ENCODE data around the gene PLEKHH1.

PLEKHH1 gene

DNA sequence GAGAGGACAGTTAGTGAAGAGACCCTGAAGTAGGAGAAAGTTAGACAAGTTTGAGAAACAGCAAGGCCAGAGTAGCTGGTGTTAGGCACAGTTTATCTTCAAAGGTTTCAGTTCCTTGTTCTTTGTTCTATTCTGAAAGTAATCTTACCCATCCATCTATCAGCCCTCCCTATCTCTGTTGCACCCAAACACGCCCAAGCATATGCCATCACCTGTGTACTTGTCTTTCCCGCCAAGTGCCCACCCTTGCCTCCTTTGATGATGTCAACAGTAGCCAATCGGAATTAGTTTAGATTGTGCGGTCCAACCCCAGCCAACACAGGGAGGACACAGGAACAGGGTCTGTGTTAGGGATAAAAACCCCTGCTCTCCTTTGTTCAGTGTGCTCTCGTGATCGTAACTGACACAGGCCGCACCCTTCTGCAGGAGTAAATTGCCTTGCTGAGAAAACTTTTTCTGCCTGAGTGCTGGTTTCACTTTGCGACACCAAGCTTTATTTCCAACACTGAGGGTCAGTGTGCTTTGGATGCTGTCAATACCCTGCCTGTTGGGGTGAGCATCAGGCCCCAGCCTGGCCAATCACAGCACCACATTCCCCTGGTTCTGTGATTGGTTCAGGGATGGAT is 39.9 kb upstream of the PLEKHH1 start:
- POLR2A ChIA-PET, result no interaction called here
- Histone ChIP-seq H3K4me3 (ENCODE audit: low read depth, low read length) (no peak overlapping the region), H3K9me3 (ENCODE audit: control insufficient read depth, insufficient read depth, low read depth, low read length) (no peaks in the 10 kb centered on the region), H3K27ac (ENCODE audit: extremely low read depth, low read depth, low read length) (no peak overlapping the region), H3K4me1 (ENCODE audit: control insufficient read depth, insufficient read depth, low read length) (no peaks in the 10 kb centered on the region), H3K36me3 (ENCODE audit: control insufficient read depth in 2 of 2, insufficient read depth in 1 of 2, low read length in 2 of 2) (no peaks in the 10 kb centered on the region)
- CTCF ChIA-PET, result no interaction called here
- TF ChIP-seq ZNF561 (tag by site-specific recombination; IDR thresholded peaks at IDR 0.05; ENCODE audit: borderline replicate concordance), result peak; percentile 30; the same call in 1 of the 2 replicates
- TF ChIP-seq ZNF350 (tag by site-specific recombination; IDR thresholded peaks at IDR 0.05), result no peak
- no peak for TF ChIP-seq ZNF211 (tag by site-specific recombination; IDR thresholded peaks at IDR 0.05; ENCODE audit: low read depth)
- TF ChIP-seq SETDB1 (IDR thresholded peaks at IDR 0.05; ENCODE audit: insufficient read length, low read length), result peak; percentile 93
- TF ChIP-seq TRIM28 (IDR thresholded peaks at IDR 0.05; ENCODE audit: borderline replicate concordance, low read length), result peak; percentile 97; the same call in 1 of the 2 replicates

GRCh38 chr14:67495827-67496226 is 37.3 kb upstream of the PLEKHH1 start:
- TF ChIP-seq ZNF148 (tag by site-specific recombination; IDR thresholded peaks at IDR 0.05; ENCODE audit: borderline replicate concordance) (no peak), KLF1 (tag by site-specific recombination; IDR thresholded peaks at IDR 0.05) (no peak), ZNF777 (tag by site-specific recombination; IDR thresholded peaks at IDR 0.05; ENCODE audit: borderline replicate concordance) (no peak)
- TF ChIP-seq, protein P1, sequence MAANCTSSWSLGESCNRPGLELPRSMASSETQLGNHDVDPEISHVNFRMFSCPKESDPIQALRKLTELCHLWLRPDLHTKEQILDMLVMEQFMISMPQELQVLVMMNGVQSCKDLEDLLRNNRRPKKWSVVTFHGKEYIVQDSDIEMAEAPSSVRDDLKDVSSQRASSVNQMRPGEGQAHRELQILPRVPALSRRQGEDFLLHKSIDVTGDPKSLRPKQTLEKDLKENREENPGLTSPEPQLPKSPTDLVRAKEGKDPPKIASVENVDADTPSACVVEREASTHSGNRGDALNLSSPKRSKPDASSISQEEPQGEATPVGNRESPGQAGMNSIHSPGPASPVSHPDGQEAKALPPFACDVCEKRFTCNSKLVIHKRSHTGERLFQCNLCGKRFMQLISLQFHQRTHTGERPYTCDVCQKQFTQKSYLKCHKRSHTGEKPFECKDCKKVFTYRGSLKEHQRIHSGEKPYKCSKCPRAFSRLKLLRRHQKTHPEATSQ (tag by site-specific recombination; IDR thresholded peaks at IDR 0.05), result no peak
- H3K27ac ChIP-seq (ENCODE audit: extremely low read depth, low read depth, low read length), result no peak overlapping the region
- no peak overlapping the region for H3K4me3 ChIP-seq (ENCODE audit: low read depth, low read length)
- H3K9me3 ChIP-seq (ENCODE audit: control insufficient read depth, insufficient read depth, low read depth, low read length), result no peaks in the 10 kb centered on the region
- CTCF ChIA-PET, result interaction anchor here (1.7 kb wide), 1 partner anchor 68 kb away, joined by 3 read pairs; no protein-coding TSS in a partner anchor
- POLR2A ChIA-PET, result interaction anchor here (0.7 kb wide), 1 partner anchor 64 kb away, joined by 3 read pairs; no protein-coding TSS in a partner anchor
- H3K36me3 ChIP-seq (ENCODE audit: control insufficient read depth in 2 of 2, insufficient read depth in 1 of 2, low read length in 2 of 2), result no peaks in the 10 kb centered on the region; a peak in 1 of 3 replicates
- H3K4me1 ChIP-seq (ENCODE audit: control insufficient read depth, insufficient read depth, low read length), result no peaks in the 10 kb centered on the region

DNA sequence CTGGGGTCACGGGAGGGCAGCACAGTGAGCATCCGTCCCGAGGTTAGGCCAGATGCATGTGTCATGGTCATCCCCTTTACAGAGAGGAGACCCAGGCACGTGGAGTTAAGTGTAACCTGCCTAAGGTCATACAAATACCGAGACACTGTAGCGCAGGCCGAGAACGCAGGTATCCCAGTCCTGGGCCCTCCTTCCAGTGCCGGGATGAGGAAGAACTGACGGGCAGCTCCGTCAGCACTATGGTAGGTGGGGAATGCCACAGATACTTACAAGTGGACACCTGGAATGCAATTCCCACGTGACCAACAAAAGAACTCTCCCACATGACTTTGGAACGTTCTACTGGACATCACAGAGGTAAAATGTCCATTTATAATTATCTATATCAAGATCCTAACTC is 35.9 kb upstream of the PLEKHH1 start:
- TF ChIP-seq ZNF148 (tag by site-specific recombination; IDR thresholded peaks at IDR 0.05; ENCODE audit: borderline replicate concordance), result no peak
- no peak for TF ChIP-seq ZNF473 (tag by site-specific recombination; IDR thresholded peaks at IDR 0.05)
- TF ChIP-seq, protein P2, sequence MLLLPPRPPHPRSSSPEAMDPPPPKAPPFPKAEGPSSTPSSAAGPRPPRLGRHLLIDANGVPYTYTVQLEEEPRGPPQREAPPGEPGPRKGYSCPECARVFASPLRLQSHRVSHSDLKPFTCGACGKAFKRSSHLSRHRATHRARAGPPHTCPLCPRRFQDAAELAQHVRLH (tag by site-specific recombination; IDR thresholded peaks at IDR 0.05), result no peak
- TF ChIP-seq ZNF138 (tag by site-specific recombination; IDR thresholded peaks at IDR 0.05; ENCODE audit: borderline replicate concordance), result no peak
- TF ChIP-seq SP3 (tag by site-specific recombination; IDR thresholded peaks at IDR 0.05), result no peak
- no peak for TF ChIP-seq KLF16 (tag by site-specific recombination; IDR thresholded peaks at IDR 0.05)
- TF ChIP-seq ZNF544 (tag by site-specific recombination; IDR thresholded peaks at IDR 0.05), result no peak
- TF ChIP-seq ZNF416 (tag by site-specific recombination; IDR thresholded peaks at IDR 0.05), result no peak
- no peak for TF ChIP-seq TRIM28 (IDR thresholded peaks at IDR 0.05; ENCODE audit: borderline replicate concordance, low read length)
- TF ChIP-seq WT1 (tag by site-specific recombination; IDR thresholded peaks at IDR 0.05), result no peak
- no peak for TF ChIP-seq SALL2 (tag by site-specific recombination; IDR thresholded peaks at IDR 0.05; ENCODE audit: borderline replicate concordance)
- no peak for TF ChIP-seq ZNF174 (tag by site-specific recombination; IDR thresholded peaks at IDR 0.05)
- TF ChIP-seq ZNF707 (tag by site-specific recombination; IDR thresholded peaks at IDR 0.05), result no peak
- TF ChIP-seq ZNF341 (tag by site-specific recombination; IDR thresholded peaks at IDR 0.05; ENCODE audit: low read depth), result no peak
- TF ChIP-seq ZNF112 (tag by site-specific recombination; IDR thresholded peaks at IDR 0.05), result no peak
- no peak for TF ChIP-seq ZNF211 (tag by site-specific recombination; IDR thresholded peaks at IDR 0.05; ENCODE audit: low read depth)
- no peak for TF ChIP-seq ZNF596 (tag by site-specific recombination; IDR thresholded peaks at IDR 0.05)
- H3K4me1 ChIP-seq (ENCODE audit: control insufficient read depth, insufficient read depth, low read length), result no peaks in the 10 kb centered on the region
- POLR2A ChIA-PET, result no interaction called here
- no peaks in the 10 kb centered on the region; a peak in 1 of 3 replicates for H3K36me3 ChIP-seq (ENCODE audit: control insufficient read depth in 2 of 2, insufficient read depth in 1 of 2, low read length in 2 of 2)
- CTCF ChIA-PET, result interaction anchor here (0.7 to 1.4 kb wide), 2 partner anchors 69 to 139 kb away, joined by 3 read pairs; no protein-coding TSS in a partner anchor
- H3K9me3 ChIP-seq (ENCODE audit: control insufficient read depth, insufficient read depth, low read depth, low read length), result no peaks in the 10 kb centered on the region
- no peak overlapping the region for H3K27ac ChIP-seq (ENCODE audit: extremely low read depth, low read depth, low read length)
- H3K4me3 ChIP-seq (ENCODE audit: low read depth, low read length), result no peak overlapping the region
